H1 (cell line): ENCODE results near the gene SMIM35. TPM values are rescaled to one million over a fixed set of nuclear protein-coding genes. Genes with fewer than 3 reads are reported as not detected.

Experiments
- CTCF ChIA-PET: fragments of 300-600 bp; sonication (Branson Sonifier 250); formaldehyde crosslinking; loops from one replicate; lab custom pipeline; 2021; ENCODE audit not compliant: partially characterized antibody; lab: Charles Lee
- POLR2A ChIA-PET: fragments of 300-600 bp; sonication (Branson Sonifier 250); formaldehyde crosslinking; loops from one replicate; lab custom pipeline; 2021; ENCODE audit warnings: inconsistent platforms; ENCODE audit not compliant: partially characterized antibody; lab: Charles Lee
- DNase-seq, 2 experiments: peaks; one replicate each; pipeline versions ENCODE4 v3.0.0 to v3.0.0-alpha.2; 2010 to 2022; ENCODE audit warnings: low spot score in 2 of 2, low read depth in 1 of 2, mixed read lengths in 1 of 2
- FAIRE-seq: peaks from 2 replicates; lab custom pipeline; 2011; peaks lifted over from hg19 to GRCh38; lab: Jason Lieb, UNC
- H2AFZ ChIP-seq: 2 replicates; pipeline ENCODE4 v1.8.1; 2012; ENCODE audit warnings: low read length, inconsistent platforms
- H2AK5ac ChIP-seq: 2 replicates; pipeline ENCODE4 v1.6.1; 2013; ENCODE audit warnings: low read depth, low read length
- H2BK120ac ChIP-seq: replicated peaks from 2 replicates; pipeline ENCODE3; 2013; ENCODE audit warnings: low read depth, low read length, inconsistent platforms
- H2BK12ac ChIP-seq: 2 replicates; pipeline ENCODE4 v1.6.1; 2013; ENCODE audit warnings: low read depth, low read length
- H2BK15ac ChIP-seq: 2 replicates; pipeline ENCODE4 v1.6.1; 2013; ENCODE audit warnings: low read length
- H2BK20ac ChIP-seq: 2 replicates; pipeline ENCODE4 v1.6.1; 2013; ENCODE audit warnings: low read length
- H2BK5ac ChIP-seq: 2 replicates; pipeline ENCODE4 v1.6.1; 2013; ENCODE audit warnings: low read depth, low read length
- H3K14ac ChIP-seq: 2 replicates; pipeline ENCODE4 v1.6.1; 2013; ENCODE audit warnings: inconsistent platforms; ENCODE audit not compliant: insufficient read length
- H3K18ac ChIP-seq: 2 replicates; pipeline ENCODE4 v1.6.1; 2013; ENCODE audit warnings: low read length; ENCODE audit errors: extremely low read depth
- H3K23ac ChIP-seq: 2 replicates; pipeline ENCODE4 v1.6.1; 2013; ENCODE audit warnings: inconsistent platforms; ENCODE audit not compliant: insufficient read length
- H3K23me2 ChIP-seq: 2 replicates; pipeline ENCODE4 v1.6.1; 2013; ENCODE audit warnings: low read depth, low read length
- H3K27ac ChIP-seq: 2 replicates; pipeline ENCODE4 v1.6.1; 2011; ENCODE audit warnings: low read depth, low read length, inconsistent platforms
- H3K27me3 ChIP-seq, 4 experiments: replicated peaks in 1 of 4; 1 replicate in 1 of 4; 2 replicates in 3 of 4; pipeline versions ENCODE4 v1.6.1 to v1.8.1; 2011 to 2013; ENCODE audit warnings: low read length in 3 of 4, mild to moderate bottlenecking in 3 of 4, inconsistent platforms in 2 of 4, mixed read lengths in 2 of 4, moderate library complexity in 1 of 4; ENCODE audit not compliant: control insufficient read depth in 3 of 4, insufficient read depth in 3 of 4; ENCODE audit errors: extremely low read depth in 1 of 4
- H3K36me3 ChIP-seq, 4 experiments: 2 replicates each; pipeline versions ENCODE4 v1.6.1 to v1.8.1; 2011 to 2013; ENCODE audit warnings: mild to moderate bottlenecking in 4 of 4, low read length in 3 of 4, moderate library complexity in 2 of 4, control low read depth in 1 of 4, inconsistent platforms in 1 of 4; ENCODE audit not compliant: insufficient read depth in 4 of 4, control insufficient read depth in 2 of 4
- H3K4ac ChIP-seq: replicated peaks from 2 replicates; pipeline ENCODE3; 2013; ENCODE audit warnings: low read length, low read depth, mixed read lengths, inconsistent platforms; ENCODE audit not compliant: insufficient read length
- H3K4me1 ChIP-seq, 4 experiments: replicated peaks in 1 of 4; 1 replicate in 1 of 4; 2 replicates in 3 of 4; pipeline versions ENCODE4 v1.6.1 to v1.8.1; 2011 to 2013; ENCODE audit warnings: low read length in 3 of 4, inconsistent platforms in 2 of 4, mixed read lengths in 1 of 4; ENCODE audit not compliant: insufficient read depth in 4 of 4, control insufficient read depth in 3 of 4
- H3K4me2 ChIP-seq, 2 experiments: 2 replicates each; pipeline versions ENCODE4 v1.6.1 to v1.8.1; 2011 to 2013; ENCODE audit warnings: low read depth in 2 of 2, low read length in 2 of 2, control low read depth in 1 of 2, inconsistent platforms in 1 of 2, mild to moderate bottlenecking in 1 of 2; ENCODE audit not compliant: insufficient read depth in 1 of 2
- H3K4me3 ChIP-seq, 4 experiments: fragments of 200-600, 300-600 bp in 1 of 4; sonication (generic), shearing (Covaris generic), sonication (Bioruptor Twin) in 1 of 4; 2 replicates each; pipeline versions ENCODE4 v1.5.1 to v1.8.1; 2011 to 2016; ENCODE audit warnings: low read length in 4 of 4, low read depth in 3 of 4, control low read depth in 2 of 4, inconsistent platforms in 2 of 4, mild to moderate bottlenecking in 2 of 4, mixed read lengths in 1 of 4, moderate library complexity in 1 of 4; ENCODE audit not compliant: insufficient read depth in 2 of 4; ENCODE audit errors: extremely low read depth in 1 of 4
- H3K56ac ChIP-seq: replicated peaks from 2 replicates; pipeline ENCODE3; 2013; ENCODE audit warnings: low read depth, mild to moderate bottlenecking, mixed read lengths, low read length, inconsistent platforms; ENCODE audit not compliant: insufficient read length
- H3K79me1 ChIP-seq: 2 replicates; pipeline ENCODE4 v1.6.1; 2013; ENCODE audit warnings: low read depth, low read length, control low read depth
- H3K79me2 ChIP-seq, 2 experiments: 2 replicates each; pipeline versions ENCODE4 v1.6.1 to v1.8.1; 2012 to 2013; ENCODE audit warnings: low read length in 2 of 2, mild to moderate bottlenecking in 2 of 2, inconsistent platforms in 1 of 2; ENCODE audit not compliant: insufficient read depth in 2 of 2, control insufficient read depth in 1 of 2
- H3K9ac ChIP-seq, 4 experiments: replicated peaks in 1 of 4; 1 replicate in 1 of 4; 2 replicates in 3 of 4; pipeline versions ENCODE4 v1.6.1 to v1.8.1; 2011 to 2013; ENCODE audit warnings: low read depth in 3 of 4, low read length in 3 of 4, control low read depth in 2 of 4, mild to moderate bottlenecking in 2 of 4, moderate library complexity in 2 of 4, inconsistent platforms in 1 of 4; ENCODE audit errors: extremely low read depth in 1 of 4
- H3K9me3 ChIP-seq, 2 experiments: 2 replicates each; pipeline versions ENCODE4 v1.6.1 to v1.8.1; 2012 to 2013; ENCODE audit warnings: mild to moderate bottlenecking in 2 of 2, moderate library complexity in 2 of 2, control low read depth in 1 of 2, inconsistent platforms in 1 of 2, low read depth in 1 of 2, low read length in 1 of 2, mixed read lengths in 1 of 2; ENCODE audit not compliant: insufficient read depth in 2 of 2
- H4K20me1 ChIP-seq, 2 experiments: replicated peaks in 1 of 2; 2 replicates each; pipeline versions ENCODE3 to v1.8.1; 2011 to 2013; ENCODE audit warnings: inconsistent platforms in 2 of 2, low read length in 2 of 2, mild to moderate bottlenecking in 1 of 2; ENCODE audit not compliant: insufficient read depth in 2 of 2, control insufficient read depth in 1 of 2
- H4K5ac ChIP-seq: 2 replicates; pipeline ENCODE4 v1.6.1; 2013; ENCODE audit warnings: low read length, low read depth, mixed read lengths, inconsistent platforms; ENCODE audit not compliant: insufficient read length
- H4K8ac ChIP-seq: 2 replicates; pipeline ENCODE4 v1.8.0; 2013; ENCODE audit warnings: mild to moderate bottlenecking, moderate library complexity, low read length, inconsistent platforms; ENCODE audit not compliant: insufficient read depth; ENCODE audit errors: extremely low read depth
- H4K91ac ChIP-seq: replicated peaks from 2 replicates; pipeline ENCODE3; 2013; ENCODE audit warnings: low read length, mixed read lengths, inconsistent platforms; ENCODE audit not compliant: insufficient read length
- BACH1 ChIP-seq: IDR thresholded peaks from 2 replicates; pipeline ENCODE4 v1.6.1; 2012; ENCODE audit warnings: low read length, improper control_type of control experiment
- EP300 ChIP-seq, 2 experiments: IDR thresholded peaks; 1 replicate in 1 of 2; 2 replicates in 1 of 2; pipeline ENCODE4 v1.6.1; 2011 to 2012; ENCODE audit warnings: low read depth in 2 of 2, low read length in 2 of 2, mild to moderate bottlenecking in 2 of 2, borderline replicate concordance in 1 of 2, inconsistent platforms in 1 of 2, moderate library complexity in 1 of 2
- KDM4A ChIP-seq: IDR thresholded peaks from one replicate; pipeline ENCODE4 v1.7.1; 2012; ENCODE audit warnings: low read depth, mild to moderate bottlenecking, moderate library complexity, low read length, inconsistent platforms; ENCODE audit not compliant: severe bottlenecking
- SIN3A ChIP-seq, 2 experiments: IDR thresholded peaks in 1 of 2; conservative IDR thresholded peaks in 1 of 2; 2 replicates each; pipeline ENCODE4 v1.6.1; 2011 to 2012; ENCODE audit warnings: low read length in 2 of 2, improper control_type of control experiment in 1 of 2, low read depth in 1 of 2, mild to moderate bottlenecking in 1 of 2
- TEAD4 ChIP-seq: IDR thresholded peaks from 2 replicates; pipeline ENCODE4 v1.6.1; 2012; ENCODE audit warnings: low read depth, low read length, inconsistent platforms, mixed read lengths
- WGBS, 2 experiments: shearing (Covaris generic) in 1 of 2; methylation state at CpG; one replicate each; pipeline versions ENCODE4 v1.1.6 to v1.1.7; 2013 to 2015; ENCODE audit warnings: low lambda C conversion rate in 2 of 2, mixed read lengths in 2 of 2, inconsistent platforms in 1 of 2, low coverage in 1 of 2, missing lambda C conversion rate in 1 of 2; ENCODE audit not compliant: insufficient replicate concordance in 2 of 2, insufficient coverage in 1 of 2, insufficient read length in 1 of 2; ENCODE audit errors: extremely low coverage in 1 of 2, missing lambda C conversion rate in 1 of 2; 5-methylcytosine and 5-hydroxymethylcytosine counted together
- polyA plus RNA-seq, 7 experiments: library from polyadenylated mRNA; depleted of rRNA in 3 of 7; stranded (reverse) in 5 of 7; unstranded in 2 of 7; fragments of >200 nt in 5 of 7; fragments of 200-250 nt in 2 of 7; gene quantifications; 1 replicate in 5 of 7; 2 replicates in 1 of 7; 4 replicates in 1 of 7; pipeline versions ENCODE4 v1.2.1 to v1.2.3, GENCODE V29; 2011 to 2013; ENCODE audit warnings: missing spikeins in 2 of 7, mixed read lengths in 2 of 7
- total RNA-seq: library from RNA; stranded (reverse); fragmentation: NEBNext Ultra II Directional; extraction: Animal tissue kit (Norgen Biotek cat#: 25700); gene quantifications from 2 replicates; pipeline ENCODE4 v1.2.1, GENCODE V29; 2021

The SMIM35 gene
- total and polyA plus RNA-seq, 2 of the 8 experiments (the other 6 are each of a cell fraction or from before 2014, with no cell fraction given): not detected

DNA sequence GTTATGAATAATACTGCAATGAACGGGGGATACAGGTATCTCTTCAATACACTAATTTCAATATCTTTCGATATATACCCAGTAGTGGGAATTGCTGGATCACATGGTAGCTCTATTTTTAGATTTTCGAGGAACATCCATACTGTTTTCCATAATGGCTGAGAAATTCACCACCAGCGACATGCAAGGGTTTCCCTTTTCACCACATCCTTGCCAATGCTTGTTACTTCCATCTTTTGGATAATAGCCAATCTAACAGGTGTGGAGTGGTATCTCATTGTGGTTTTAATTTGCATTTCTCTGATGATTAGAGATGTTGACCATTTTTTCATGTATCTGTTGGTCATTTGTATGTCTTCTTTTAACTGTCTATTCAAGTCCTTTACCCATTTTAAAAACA, 94.6 kb downstream of the SMIM35 start:
- Histone ChIP-seq H2BK12ac (no peak overlapping the region), H3K23me2 (no peaks in the 10 kb centered on the region), H2BK5ac (no peak overlapping the region), H3K9me3 (no peaks in the 10 kb centered on the region), H4K8ac (no peak overlapping the region), H2BK15ac (no peak overlapping the region), H2BK120ac (no peak overlapping the region), H3K4me2 (no peak overlapping the region), H3K79me2 (no peaks in the 10 kb centered on the region), H3K56ac (no peak overlapping the region), H3K4me3 (no peak overlapping the region), H3K4ac (no peak overlapping the region), H2AFZ (no peak overlapping the region), H3K27ac (no peak overlapping the region), H3K36me3 (no peaks in the 10 kb centered on the region), H2BK20ac (no peak overlapping the region), H4K91ac (no peak overlapping the region), H4K20me1 (no peaks in the 10 kb centered on the region), H3K4me1 (peaks cover 0 to 6% (median 3%) of the 10 kb centered on the region in 4 experiments; a peak in 4 of 7 replicates), H3K27me3 (peaks cover 11 to 15% (median 13%) of the 10 kb centered on the region in 4 experiments), H4K5ac (no peak overlapping the region), H3K79me1 (no peaks in the 10 kb centered on the region), H2AK5ac (no peak overlapping the region)
- CTCF ChIA-PET: interaction anchor here (1.3 kb wide), 1 partner anchor 45 kb away, joined by 3 read pairs; no protein-coding TSS in a partner anchor
- 92% methylated on average over 4 of the region's 4 CpGs; no CpG with 5 or more reads in 1 of the 2 experiments for WGBS, 2 experiments
- no peak for DNase-seq
- POLR2A ChIA-PET: no interaction called here
- no peak for TF ChIP-seq KDM4A
- TF ChIP-seq BACH1: no peak
- TF ChIP-seq SIN3A (conservative IDR thresholded peaks at IDR 0.05 in 1 of 2, IDR thresholded peaks at IDR 0.05 in 1 of 2; ENCODE audit: low read depth in 1 of 2, low read length in 2 of 2): no peak
- no peak for TF ChIP-seq TEAD4
- TF ChIP-seq EP300 (IDR thresholded peaks at IDR 0.05; ENCODE audit: borderline replicate concordance in 1 of 2, low read depth in 2 of 2, low read length in 2 of 2): no peak
- TF ChIP-seq, all 59 proteins: peak for 0
- Histone ChIP-seq H3K18ac (no peak overlapping the region), H3K23ac (no peak overlapping the region), H3K14ac (no peak overlapping the region), H3K9ac (no peak overlapping the region)
- FAIRE-seq: no peak
